HG03442 (cell line): ENCODE measurements around the gene DIS3L2.
"Not testable (repeated sequence)": the region's sequence is repeated elsewhere in the genome, so short reads cannot be mapped to it uniquely, and the experiment has no call there.

Experiments used
- ATAC-seq: cut with Tn5 transposase; IDR thresholded peaks from one replicate; pipeline ENCODE4 v1.9.1; 2021; ENCODE audit warnings: mild to moderate bottlenecking, moderate library complexity; ENCODE audit not compliant: unreplicated experiment

The DIS3L2 gene

DNA sequence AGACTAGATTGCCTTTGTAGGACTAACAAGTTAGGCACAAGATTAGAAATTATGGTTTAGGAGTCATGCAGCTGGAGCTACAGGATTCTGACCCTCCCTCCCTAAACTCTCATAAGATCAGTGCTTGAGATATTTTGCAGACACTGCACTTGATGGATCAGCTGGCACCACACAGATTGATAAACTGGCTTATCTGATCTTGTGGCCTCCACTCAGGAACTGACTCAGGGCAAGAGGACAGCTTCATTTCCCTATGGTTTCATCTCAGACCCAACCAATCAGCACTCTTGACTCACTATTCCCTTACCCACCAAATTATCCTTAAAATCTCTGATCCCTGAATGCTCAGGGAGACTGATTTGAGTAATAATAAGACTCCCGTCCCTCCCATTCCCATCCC, 152.3 kb downstream of the DIS3L2 start:
- ATAC-seq, result no peak

GRCh38 chr2:232115728-232116361, 154.3 kb downstream of the DIS3L2 start:
- not testable (repeated sequence) for ATAC-seq

- ATAC-seq, result no peak
Measured at GRCh38 chr2:232116852-232117251, 155.3 kb downstream of the DIS3L2 start.

DNA sequence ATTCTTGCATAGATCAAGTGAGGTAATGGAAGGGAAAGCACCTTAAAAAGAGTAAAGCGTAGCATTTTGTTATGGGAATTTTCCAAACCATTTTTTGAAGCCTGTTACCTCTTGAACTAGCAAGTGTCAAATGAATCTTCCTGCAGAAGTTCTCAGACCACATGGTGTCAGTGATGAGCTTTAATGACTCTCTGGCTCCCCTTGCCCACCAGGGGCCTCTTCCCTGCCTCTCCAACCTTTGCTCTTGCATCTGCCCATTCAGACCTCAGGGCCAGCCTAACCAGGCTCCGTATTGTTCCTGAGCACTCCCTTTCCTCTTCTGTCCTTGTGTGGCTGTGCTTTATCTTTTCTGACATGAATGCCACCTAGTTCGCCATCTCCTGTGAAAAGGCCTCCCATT, 155.9 kb downstream of the DIS3L2 start:
- ATAC-seq, result no peak

- no peak for ATAC-seq
Measured at GRCh38 chr2:232120911-232121310, 159.4 kb downstream of the DIS3L2 start.

- no peak for ATAC-seq
Measured at GRCh38 chr2:232124309-232124708, 162.8 kb downstream of the DIS3L2 start.

- no peak for ATAC-seq
Measured at GRCh38 chr2:232126301-232127099, 165.0 kb downstream of the DIS3L2 start.

- no peak for ATAC-seq
Measured at GRCh38 chr2:232129483-232129882, 168.0 kb downstream of the DIS3L2 start.

GRCh38 chr2:232132181-232132580, 170.7 kb downstream of the DIS3L2 start:
- ATAC-seq, result no peak

DNA sequence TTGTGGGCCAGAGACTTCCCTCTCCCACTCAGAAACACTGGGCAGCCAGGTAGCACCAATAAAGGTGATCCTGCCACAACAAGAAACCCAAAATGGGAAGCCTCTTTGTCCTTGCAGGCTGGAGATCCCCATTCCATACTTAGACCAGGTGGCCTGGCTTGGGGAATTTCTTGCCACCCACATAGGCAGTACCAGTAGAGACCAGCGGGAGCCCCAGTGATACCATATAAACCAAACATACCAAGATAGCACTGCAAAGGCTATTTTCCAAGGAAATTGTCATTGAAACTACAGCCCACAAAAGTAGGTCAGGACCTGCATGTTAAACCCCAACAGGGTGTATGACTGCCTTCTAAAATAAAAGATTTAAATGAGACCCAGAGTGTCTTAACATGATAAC, 171.6 kb downstream of the DIS3L2 start:
- no peak for ATAC-seq

GRCh38 chr2:232134939-232135338, 173.4 kb downstream of the DIS3L2 start:
- ATAC-seq, result no peak

- no peak for ATAC-seq
Measured at GRCh38 chr2:232137356-232138147, 176.0 kb downstream of the DIS3L2 start.

DNA sequence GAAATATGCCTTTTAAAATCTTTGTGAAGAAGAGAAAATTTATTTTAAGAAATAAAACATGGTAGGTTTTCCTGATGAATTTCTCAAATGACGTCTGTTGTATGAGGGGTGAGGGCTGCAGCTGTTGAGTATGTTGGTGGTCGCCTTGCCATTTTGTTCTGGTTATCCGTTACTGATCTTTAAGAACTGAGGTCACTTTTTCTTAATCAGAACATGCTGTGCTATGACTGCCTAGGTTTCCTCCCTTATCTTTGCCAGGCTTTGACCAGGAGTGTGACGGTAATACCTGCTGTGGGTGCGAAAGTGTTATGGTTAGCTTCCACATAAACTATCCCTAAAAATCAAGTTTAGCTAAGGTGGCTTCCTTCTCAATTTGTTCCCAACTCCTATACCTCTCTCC, 176.9 kb downstream of the DIS3L2 start:
- no peak for ATAC-seq

GRCh38 chr2:232139171-232139594, 177.7 kb downstream of the DIS3L2 start:
- ATAC-seq, result no peak

GRCh38 chr2:232139786-232140562, 178.5 kb downstream of the DIS3L2 start:
- no peak for ATAC-seq

DNA sequence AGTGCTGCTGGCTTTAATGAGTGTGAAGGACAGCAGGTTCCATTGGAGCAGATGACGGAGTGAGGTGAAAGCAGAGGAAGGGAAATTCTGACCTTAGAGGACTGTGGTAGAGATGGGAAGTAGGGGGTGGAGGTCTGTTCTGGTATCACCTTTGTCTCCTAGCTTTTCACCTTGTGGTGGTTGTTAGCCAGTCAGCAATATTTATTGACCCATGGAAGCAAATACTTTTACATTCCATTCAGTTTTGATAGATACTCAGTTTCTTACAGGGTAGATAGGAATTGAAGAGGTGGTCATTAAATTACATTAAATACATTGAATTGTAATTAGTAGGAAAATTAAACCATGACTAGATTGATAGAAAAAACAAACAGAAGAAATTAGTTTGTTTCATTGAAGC, 180.1 kb downstream of the DIS3L2 start:
- ATAC-seq, result no peak

GRCh38 chr2:232142049-232142448, 180.5 kb downstream of the DIS3L2 start:
- ATAC-seq, result no peak

DNA sequence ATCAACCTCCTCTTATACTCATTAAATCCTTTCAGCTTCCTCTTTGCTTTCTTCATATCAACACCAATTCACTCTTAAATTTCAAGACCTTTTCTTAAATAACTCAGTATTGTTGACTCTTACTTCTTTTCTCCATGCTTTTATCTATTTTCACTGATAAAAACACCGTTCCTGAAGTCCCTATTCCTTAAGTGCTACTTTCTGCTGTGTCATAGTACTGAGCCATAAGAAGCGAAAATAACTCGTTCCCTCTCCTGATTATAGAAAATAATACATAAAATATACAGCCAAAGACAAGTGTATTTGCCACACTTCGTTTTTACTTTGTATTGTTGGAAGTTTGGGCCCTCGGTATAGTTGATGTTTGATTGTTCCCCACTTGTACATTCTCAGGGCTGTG, 181.0 kb downstream of the DIS3L2 start:
- ATAC-seq, result no peak

- no peak for ATAC-seq
Measured at GRCh38 chr2:232146294-232146693, 184.8 kb downstream of the DIS3L2 start.

GRCh38 chr2:232147440-232148077, 186.0 kb downstream of the DIS3L2 start:
- no peak for ATAC-seq
